Activated CD4-positive, alpha-beta T cell treated with anti-CD3 and anti-CD28 coated beads, Interleukin-2, amount 50 U/mL, for 24 hours (primary cell): Measurements from ENCODE around the gene POLN.

Experiments
- DNase-seq, 2 donors: peaks; one replicate each; pipeline ENCODE4 v3.0.0-alpha.2; 2020; ENCODE audit warnings: low read depth in 1 of 2, low spot score in 1 of 2

POLN gene

DNA sequence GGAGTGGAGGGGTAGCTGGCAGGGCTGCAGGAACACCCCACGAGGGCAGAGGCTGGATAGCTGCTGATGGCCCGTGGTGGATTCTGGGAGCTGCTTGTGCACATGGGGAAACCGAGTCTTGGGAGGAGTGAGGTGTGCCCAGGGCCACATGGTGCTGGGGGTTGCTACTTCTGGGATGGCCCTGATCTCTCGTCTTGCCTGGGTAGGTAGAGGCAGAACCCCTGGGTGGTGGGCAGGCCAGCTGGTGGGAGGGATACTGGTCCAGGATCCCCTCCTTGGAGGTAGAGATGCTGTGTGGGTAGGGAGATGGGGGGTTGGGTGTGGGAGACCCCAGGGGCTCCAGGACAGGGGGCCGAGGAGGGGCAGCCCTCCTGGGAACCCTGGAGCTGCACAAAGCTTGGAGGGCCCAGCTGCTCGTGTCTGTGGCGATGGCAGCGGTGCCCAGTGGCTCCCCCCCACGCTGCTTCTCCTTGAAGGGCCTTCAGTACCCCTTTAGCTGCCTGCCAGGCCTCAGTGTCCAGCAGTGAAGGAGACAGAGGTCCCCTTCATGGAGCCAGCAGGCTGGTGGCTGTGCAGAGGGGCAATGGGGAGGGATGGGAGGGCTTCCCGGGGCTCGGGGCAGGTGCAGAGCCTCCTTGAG is 179.6 kb downstream of the POLN start:
- no peak for DNase-seq

DNA sequence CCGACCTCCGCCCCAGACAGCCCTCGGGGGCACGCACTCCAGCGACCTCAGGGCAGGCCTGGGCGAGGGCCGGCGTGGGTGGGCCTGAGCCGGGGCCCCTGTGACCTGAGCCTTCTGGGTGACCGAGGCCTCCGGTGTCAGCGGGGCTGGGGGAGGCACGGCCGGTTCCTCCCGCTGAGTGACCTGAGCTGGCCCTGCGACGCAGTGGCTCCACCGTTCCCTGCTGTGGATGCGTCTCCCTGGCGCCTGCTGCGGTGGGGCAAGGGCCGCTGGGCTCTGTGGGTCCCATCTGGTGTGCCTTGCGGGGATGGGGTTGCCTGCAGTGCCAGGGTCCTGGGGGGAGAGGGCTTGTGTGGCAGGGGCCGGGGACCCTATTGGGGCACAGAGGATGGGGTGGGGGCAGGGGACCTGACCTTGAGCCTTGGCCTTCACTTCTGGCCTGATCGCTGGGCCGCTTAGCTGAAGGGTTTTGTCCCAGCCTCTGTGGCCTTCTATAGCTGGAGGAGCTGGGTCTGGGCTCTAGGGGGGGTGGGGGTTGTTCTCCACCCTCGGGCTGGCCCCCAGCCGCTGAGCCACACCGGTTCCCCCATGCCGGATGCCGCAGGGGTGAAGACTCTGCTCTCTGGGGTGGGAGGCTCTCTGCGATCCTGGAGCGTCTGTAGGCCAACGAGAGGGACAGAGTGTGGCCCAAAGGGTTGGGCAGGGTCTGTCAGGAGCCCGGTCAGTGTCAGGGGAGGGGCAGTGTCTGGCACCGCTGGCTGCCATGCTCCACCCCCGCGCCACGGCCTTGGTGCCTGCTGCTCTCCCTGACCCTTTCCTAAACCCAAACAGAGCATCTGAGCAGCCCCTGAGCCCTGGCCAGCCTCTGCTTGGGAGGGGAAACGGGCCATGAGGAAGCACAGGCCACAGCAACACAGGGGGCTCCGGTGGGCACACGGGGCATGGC is 180.5 kb downstream of the POLN start:
- DNase-seq = no peak

DNA sequence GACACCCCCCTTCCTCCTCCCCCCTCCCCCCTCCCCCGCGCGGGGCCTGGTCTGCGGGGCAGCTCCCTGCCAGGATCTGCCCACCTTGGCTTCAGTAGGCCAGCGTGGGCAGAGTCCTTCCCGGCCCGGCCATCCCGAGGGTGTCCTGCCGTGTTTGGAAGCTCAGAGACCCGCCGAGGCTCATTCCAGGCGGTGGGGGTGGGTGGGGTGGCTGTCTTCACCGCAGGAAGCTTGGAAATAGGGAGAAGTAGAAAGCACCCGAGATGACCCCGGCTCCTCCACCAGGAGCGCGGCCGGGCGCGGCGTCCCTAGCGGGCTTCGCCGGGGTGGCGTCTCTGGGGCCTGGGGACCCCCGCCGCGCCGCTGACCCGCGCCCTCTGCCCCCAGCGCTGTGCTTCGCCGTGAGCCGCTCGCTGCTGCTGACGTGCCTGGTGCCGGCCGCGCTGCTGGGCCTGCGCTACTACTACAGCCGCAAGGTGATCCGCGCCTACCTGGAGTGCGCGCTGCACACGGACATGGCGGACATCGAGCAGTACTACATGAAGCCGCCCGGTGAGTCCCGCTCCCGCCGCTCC is 181.2 kb downstream of the POLN start:
- no peak for DNase-seq

DNA sequence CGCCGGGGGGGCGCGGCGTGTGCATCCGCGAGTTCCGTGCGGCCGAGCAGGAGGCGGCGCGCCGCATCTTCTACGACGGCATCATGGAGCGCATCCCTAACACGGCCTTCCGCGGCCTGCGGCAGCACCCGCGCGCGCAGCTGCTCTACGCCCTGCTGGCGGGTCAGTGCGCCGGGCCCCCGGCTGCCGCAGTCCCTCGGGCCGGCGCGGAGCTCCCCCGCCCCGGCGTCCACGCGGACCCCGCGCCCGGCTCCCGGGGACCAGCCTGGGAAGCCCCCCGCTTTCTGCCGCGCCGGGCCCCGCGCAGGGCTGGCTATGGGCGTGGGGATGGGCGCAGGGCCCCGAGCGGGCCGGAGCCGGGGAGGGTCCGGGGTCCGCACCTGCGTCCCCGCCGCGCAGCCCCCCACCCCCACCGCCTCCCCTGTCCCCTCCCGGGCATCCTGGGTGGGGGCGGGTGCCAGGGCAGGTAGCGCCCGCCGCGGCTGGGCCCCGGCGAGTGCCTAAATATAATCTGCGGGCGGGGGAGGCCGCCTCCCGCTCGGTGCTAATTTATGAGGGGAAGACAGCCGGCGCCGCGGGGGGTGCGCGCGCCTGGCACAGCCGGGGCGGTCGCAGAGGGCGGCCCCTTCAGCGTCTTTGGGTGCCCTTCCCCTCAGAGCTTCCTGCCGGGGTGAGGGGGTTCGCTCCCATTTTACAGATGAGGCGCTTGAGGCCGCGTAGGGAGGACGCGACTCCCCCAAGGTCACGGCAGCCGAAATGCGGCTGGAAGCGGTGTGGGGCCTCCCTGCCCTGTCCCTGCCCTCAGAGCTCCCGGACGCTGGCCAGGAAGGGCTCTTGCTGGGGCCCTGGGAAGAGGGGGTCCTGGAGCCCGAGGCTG is 182.0 kb downstream of the POLN start:
- DNase-seq = no peak

DNA sequence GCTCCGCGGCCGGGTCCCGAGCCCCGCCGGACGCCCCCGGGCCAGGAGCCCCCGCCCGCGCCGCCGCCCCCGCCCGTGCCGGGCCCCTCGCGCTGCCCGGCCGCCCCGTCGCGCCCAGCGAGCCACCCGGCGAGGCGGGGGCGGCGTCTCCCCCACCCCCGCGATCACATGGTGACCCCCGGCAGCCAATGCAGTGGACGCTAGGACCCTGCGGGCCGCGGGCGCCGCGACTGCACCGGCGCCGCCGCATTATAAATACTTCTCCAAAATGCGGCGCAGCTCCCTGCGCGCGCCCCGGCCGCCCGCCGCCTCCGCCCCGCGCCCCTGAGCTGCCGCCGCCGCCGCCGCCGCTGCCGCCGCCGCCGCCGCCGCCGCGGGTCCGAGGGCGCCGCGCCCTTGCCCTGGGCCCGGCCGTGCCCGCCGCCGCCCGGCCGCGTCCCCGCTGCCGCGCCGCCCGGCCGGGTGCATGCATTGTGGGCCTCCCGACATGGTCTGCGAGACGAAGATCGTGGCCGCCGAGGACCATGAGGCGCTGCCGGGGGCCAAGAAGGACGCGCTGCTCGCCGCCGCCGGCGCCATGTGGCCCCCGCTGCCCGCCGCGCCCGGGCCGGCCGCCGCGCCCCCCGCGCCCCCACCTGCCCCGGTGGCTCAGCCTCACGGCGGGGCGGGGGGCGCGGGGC is 182.7 kb downstream of the POLN start, which contains the start of gene NAT8L:
TSS of gene NAT8L (plus strand) at position 282 of the 680 bp plus-strand sequence. CDS start at position 467, 185 bp downstream.
- no peak for DNase-seq

DNA sequence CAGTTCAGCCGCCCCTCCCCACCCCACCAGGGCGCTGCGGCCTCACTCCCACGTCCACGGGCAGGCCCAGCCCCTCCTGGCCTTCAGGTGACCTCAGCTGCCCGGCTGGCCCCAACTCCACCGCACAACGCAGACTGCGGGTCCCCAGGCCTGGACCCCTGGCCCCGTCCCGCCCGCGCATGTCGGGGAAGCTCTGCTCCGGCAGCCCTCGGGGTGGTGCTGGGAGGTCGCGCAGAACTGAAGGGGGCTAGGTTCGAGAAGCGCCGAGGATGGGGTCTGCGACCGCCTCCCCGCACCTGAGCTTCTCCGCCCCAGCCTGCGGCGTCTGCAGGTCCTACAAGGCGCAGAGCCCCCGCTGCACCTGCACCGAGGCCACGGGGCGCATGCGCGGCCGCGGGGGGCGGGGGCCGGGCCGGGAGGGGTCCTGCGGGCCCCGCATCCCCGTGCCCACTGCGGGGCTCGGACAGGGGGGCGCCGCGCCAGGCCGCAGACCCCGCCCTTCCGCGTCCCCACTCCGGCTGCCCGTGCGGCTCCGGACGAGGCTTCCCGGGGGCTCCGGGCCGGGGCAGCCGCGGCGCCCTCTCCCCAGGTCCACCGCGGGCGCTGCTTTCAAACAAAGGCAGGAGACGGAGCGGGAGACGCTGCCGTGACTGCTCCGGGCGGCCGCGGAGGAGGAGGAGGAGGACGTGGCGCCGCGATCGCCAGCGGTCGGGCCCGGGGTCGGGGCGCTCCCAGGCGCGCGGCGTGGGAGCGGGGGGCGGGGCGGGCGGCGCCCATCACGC is 183.5 kb downstream of the POLN start:
- no peak for DNase-seq

DNA sequence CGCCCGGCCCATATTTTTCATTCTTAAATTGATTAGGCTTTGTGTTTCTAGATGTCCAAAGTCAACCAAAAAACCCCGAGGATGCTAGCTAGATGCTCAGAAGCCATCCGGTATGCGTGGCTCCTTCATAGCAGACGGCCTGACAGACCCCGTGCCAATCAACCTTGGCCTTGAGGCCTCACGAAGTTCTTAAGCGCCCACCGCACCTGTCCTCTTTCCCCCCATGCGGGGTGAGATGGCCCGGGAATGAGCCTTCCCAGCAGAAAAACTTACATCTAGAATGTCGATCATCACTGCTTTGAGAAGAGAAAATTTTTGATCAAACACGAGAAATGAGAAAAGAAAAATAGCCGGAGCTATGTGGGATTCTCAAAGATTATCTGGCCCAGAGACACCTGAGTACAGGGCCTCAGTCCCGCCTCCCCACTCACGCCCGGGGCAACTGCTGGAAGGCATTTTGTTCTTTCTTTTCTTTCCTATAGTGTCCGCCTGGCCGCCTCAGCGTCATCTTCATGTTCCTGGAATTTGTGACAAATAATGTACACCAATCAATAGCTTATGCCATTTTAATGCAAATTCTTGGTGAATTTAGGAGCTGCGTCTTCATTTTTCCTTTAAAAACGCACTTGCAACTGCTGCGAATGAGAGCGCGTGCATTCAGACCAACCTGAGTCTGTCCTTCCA is 184.4 kb downstream of the POLN start:
- DNase-seq = no peak

DNA sequence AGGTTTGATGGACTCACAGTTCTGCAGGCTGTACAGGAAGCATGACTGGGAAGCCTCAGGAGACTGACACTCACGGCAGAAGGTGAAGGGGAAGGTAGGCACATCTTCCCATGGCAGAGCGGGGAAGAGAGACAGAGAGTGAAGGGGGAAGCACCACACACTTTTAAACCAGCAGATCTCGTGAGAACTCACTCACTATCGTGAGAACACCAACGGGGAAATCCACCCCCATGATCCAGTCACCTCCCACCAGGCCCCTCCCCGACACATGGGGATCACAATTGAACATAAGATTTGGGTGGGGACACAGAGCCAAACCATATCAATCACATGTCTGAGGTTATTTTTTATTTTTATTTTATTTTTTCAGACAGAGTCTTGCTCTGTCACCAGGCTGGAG is 187.7 kb downstream of the POLN start:
- no peak for DNase-seq

DNA sequence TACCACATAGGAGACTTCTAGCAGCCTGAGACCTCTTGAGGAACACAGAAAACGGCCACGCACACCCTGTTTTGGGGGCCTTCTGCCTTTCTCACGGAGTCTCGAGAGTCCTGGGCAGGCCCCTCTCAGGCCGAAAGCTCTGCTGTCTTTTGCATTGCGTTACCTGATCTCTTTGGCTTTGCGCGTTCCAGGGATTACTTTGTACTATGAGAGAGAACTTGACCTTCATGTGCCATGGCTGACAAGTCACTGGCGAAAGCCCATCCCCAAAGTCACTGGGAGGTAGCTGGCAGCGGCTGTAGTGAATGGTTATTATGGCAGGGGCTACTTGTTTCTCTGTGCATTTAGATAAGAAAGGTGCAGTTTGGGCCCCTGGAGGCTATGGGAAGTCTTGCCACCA is 190.8 kb downstream of the POLN start:
- no peak for DNase-seq

DNA sequence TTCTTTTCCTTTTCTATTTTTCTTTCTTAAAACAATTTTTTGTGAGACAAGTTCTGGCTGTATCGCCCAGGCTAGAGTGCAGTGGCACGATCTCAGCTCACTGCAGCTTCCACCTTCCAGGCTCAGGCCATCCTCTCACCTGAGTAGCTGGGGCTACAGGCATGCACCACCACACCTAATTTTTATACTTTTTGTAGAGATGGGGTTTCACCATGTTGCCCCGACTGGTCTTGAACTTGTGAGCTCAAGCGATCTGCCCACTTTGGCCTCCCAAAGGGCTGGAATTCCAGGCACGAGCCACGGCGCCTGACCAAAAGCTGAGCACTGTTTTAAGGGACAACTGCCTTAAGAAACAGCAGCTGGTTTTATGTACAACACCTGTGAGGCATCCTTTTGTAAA is 192.1 kb downstream of the POLN start:
- DNase-seq = no peak

- DNase-seq = no peak
Observed at GRCh38 chr4:2049381-2049780, 192.5 kb downstream of the POLN start.

- DNase-seq = no peak
Observed at GRCh38 chr4:2048831-2049230, 193.1 kb downstream of the POLN start.

- no peak for DNase-seq
Observed at GRCh38 chr4:2047781-2048581, 193.9 kb downstream of the POLN start.

- DNase-seq = no peak
Observed at GRCh38 chr4:2047031-2047660, 194.8 kb downstream of the POLN start.

- DNase-seq = no peak
Observed at GRCh38 chr4:2046031-2046961, 195.6 kb downstream of the POLN start.

DNA sequence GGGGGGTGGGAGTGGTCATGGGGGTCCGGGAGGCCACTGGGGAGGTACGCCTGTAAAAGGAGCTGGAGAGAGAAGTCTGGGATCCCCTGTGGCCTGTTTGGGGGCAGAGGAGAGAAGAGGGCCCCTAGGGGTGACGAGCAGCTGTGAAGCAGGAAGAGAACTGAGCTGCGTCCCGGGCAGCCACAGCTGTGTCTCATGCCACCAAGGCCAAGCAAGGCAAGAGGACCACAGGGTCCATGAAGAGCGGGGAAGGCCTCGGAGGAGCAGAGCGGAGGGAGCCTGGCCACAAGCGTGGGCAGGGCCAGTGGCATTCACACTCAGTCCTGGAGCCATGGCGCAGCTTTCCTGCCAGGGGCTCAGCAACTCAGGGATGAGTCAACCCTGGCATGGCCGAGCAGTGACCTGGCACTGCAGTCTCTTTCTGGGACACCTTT is 196.4 kb downstream of the POLN start:
- DNase-seq = no peak
